HG03571 (cell line): ENCODE results near the gene TMEM54.

ENCODE experiments used
- ATAC-seq: cut with Tn5 transposase; IDR thresholded peaks from one replicate; pipeline ENCODE4 v1.9.1; 2021; ENCODE audit not compliant: unreplicated experiment

Gene TMEM54

DNA sequence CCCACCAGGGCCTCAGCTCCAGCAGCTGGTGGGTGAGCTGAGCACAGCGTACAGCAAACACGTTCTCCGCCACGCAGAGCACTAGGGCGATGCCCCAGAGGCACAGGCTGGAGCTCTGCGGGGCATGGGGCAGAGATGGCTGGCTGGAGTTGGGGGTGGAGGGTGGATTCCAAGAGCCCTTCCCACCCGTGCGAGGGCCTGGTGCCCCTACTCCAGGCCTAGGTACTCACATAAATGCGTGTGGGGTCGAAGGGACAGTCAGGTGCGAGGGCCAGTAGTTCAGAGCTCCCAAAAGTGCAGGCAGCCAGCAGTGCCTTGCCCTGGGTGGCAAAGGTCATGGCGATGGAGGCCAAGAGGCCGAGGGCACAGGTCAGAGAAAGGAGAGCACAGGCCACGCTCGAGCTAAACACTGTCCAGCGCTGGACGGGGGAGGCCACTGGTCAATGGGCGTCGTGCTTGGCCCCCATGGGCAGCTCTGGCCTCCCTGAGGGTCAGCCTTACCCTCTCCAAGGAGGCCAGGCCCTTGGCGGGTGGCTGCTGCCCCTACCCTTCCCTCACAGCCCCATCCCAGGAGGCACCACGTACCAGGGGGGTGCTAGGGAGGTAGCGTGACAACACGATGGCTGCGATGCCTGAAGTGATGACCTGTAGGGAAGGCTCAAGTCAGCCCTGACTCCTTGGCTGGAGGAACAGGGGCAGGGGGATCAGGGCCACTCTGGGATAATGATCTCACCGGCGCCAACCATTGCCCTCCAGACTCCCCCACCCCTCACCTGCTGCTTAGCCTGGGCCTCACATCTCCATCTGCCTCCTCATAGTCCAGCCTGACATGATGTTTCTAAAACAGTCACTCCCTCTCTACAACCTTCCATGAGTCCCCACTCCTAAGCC is 5.6 kb downstream of the TMEM54 start:
- no peak for ATAC-seq

DNA sequence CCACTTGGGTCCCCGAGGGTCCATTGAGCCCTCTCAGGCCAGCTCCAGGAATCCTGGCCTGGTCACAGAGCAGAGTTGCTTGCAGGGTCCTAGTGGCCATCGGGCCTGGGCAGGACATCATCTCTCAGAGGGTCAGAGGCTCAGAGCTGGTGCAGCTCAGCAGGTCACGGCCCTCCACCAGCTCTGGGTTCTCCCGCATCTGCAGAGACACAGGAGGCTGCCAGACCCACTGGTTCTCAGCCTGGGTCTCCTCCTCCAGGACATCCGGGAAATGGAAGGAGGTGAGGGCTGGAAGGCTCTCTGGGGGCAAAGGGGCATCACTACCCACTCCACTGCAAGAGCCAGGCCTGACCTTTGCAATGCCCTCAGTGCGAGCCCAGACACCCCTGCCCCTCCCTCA is 6.5 kb downstream of the TMEM54 start:
- no peak for ATAC-seq

DNA sequence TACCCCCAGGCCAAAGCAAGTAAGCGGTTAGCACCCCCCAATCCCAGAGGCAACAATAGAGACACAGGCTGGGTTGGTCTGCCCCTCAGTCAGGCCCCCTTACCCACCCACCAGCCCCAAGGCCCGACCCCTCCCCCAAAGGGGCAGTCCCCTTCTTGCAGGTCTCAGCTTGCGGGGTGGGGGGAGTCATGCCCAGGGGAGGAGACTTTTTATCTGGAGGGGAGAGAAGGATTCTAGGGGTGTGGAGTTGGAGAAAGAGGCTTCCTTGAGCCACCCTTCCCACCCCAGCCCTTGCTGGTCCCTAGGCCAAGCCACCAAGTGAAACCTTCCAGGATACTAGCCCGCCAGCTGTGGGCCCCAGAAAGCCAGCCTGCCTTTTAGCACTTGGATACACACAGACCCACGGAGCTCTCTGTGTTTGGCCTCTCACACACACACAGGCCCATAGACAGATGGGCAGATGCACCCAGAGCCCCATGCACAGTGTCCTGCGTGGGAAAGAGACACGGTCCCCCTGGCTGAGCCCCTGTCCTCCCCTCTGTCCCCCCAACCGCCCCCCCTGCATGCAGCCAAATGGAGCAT is 7.1 kb downstream of the TMEM54 start:
- no peak for ATAC-seq

DNA sequence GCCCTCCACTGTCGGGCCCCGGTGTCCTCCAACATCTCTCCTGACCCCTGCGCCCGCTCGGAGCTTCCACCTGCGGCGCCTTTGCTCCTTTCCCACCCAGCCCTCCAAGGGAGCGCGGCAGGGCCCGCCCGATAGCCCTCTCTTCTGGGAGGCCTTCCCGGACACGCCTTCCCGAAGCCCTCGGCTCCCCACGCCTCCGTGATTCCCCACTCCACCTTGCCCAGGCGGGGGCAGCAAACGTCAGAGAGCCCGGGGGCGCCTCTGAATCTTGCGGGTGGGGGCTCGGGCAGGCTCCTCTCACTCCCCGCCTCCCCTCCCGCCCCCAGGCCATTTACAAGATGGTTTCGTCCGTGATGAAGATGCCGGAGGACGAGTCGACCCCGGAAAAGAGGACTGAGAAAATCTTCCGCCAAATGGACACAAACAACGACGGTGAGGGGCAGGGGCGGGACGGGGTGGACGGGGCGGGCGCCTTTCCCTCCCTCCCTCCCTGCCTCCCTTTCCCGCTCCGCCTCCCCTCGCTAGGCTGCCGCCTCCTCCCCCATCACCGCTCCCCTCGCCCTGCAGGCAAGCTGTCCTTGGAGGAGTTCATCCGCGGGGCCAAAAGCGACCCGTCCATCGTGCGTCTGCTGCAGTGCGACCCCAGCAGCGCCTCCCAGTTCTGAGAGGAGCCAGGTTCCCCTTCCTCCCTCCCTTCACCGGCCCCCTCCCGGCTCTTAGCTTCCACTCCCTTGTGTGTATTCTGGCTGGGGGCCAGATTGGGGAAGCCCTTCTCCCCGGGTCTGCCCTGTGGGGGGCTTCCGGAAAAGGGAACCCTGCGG is 7.8 kb downstream of the TMEM54 start:
- ATAC-seq: no peak

DNA sequence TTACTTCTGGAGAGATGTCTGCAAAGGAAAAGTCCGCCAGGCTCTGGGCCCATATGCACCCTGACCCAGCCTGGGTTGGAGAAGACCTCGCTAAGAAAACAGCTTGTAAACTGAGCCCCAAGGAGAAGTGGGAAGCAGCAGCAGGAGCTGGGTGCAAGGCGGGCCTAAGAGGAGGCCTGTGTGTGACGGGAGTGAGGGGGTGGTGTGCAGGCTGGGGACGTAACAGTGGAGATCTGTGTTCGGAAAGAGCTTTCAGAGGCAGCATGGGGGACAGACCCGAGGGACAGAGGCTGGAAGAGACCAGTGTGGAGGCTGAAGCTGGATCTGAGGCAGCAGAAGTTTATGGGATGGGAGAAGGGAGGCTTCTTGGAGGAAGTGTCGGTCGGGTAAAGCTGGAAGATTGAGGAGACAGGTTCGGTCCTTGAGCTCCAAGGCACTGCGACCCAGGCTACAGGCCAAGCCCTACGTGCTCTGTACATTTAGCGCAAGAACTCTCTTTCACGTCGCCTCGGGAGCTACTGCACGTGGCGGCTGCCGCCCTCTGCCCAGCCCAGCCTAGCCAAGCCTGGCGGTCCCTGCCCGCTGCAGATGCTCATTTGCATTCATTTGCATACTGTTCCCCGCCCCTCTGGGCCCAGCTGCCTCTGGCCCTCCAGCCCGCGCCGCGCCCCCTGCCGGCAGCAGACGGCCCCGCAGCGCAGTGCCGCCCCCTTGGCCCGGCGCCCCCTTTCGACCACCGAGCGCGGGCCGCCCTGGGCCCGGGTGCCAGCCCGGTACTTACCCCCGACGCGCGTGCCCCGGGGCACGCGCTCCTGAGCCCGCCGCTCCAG is 8.6 kb downstream of the TMEM54 start:
- no peak for ATAC-seq

DNA sequence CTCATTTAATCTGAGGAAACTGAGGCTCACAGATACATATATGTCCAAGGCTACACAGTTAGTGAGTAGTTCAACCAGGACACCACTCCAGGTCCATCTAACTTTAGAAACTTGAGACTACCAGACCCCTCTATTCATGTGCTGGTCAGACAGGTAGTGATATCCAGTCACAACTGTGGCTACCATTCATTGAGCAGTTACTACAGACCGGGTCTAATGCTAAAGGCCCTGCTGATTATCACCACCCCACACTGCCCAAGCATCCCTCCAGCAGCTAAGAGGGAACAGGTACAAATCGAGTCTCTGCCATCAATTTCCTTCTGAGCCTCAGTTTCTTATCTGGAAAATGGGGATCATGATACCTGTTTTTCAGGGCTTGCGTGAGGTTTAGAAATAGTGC is 9.6 kb downstream of the TMEM54 start:
- no peak for ATAC-seq

DNA sequence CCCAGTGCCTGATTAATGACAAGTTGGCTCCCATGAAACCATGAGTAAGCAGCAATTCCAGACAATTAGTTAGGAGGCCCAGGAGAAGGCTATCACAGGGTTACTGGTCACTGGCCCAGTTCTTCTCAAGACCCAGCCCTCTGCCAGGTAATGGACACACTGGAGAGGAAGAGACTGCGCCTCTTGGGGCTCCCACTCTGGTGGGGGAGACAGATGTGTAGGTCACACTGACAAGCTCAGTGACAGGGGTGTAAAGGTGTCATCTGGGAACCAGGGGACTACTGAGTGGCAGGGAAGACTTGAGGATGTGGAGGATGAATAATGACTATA is 10.0 kb downstream of the TMEM54 start:
- ATAC-seq: no peak

DNA sequence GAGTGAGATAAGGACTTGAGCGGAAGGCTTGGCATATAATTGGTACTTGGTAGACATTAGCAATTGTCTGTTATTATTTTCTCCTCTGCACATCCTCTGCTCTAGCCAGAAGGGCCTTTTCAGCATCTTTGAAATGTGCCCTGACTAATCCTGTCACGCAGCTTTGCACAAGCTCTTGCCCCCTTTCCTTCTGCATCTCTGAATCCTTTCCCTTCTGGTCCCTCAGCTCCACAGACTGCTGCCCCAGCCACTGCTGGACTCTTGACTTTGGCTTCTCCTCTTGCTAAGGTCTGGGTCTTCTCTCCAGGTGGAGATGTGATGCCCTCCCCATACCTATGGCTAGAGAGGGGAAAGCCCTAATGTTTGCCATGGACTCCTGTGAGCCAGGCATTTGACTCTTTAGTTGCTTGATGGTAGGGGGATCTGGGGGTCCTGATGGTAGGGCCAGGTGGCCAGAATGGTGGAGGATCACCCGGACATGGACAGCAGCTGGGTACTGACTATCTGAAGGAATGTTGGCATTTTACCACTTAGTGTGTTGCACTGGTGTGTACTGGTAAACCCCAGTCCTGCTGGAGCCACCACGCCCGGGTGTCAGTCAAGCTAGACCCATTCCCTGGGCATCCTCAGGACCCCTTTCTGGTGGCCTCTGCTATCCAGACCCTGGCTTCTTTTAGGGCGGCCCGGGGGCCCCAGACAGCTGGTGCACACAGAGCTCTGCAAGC is 10.5 kb downstream of the TMEM54 start:
- no peak for ATAC-seq

DNA sequence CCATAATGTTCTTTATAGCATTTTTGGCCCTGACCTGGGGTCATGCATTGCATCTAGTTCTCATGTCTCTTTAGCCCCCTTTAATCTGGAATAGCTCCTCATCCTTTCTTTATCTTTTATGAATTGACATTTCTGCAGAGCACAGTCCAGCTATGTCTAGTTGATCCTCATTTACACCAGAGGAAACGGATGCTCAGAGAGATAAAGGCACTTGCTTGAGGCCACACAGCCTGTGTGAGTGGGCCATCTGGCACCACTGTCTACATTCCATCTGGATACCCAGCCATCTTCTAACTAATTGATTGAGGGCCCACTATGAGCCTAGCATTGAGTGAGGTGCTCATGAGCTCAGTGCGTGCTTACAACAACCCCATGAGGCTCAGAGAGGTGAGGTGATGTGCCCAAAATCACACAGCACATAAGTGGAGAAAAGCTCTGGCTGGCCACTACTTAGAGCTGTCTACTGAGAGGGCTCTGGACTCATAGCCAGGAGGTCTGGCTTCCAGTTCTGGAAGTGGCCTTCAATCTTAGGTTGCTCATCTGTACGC is 11.4 kb downstream of the TMEM54 start:
- no peak for ATAC-seq

DNA sequence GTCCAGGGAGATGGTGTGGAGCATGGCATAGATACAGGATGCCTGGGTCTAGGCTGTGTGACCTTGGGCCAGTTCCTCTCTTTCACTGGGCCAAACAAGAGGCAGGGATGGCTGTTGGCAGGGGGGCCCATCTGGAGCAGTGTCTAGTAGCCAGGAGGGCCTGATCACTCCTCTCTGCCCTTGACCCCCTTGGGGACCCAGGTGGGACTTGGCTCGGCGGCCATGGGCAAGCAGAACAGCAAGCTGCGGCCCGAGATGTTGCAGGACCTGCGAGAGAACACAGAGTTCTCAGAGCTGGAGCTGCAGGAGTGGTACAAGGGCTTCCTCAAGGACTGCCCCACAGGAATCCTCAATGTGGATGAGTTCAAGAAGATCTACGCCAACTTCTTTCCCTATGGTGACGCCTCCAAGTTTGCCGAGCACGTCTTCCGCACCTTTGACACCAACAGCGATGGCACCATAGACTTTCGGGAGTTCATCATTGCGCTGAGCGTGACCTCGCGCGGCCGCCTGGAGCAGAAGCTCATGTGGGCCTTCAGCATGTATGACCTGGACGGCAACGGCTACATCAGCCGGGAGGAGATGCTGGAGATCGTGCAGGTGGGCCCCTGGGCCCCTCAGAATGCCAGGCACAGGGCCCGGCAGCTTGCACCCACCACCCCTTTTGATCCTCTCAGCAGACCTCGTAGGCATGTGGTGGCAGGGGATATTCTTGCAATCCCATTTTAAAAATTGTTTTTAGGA is 12.3 kb downstream of the TMEM54 start:
- ATAC-seq: no peak

DNA sequence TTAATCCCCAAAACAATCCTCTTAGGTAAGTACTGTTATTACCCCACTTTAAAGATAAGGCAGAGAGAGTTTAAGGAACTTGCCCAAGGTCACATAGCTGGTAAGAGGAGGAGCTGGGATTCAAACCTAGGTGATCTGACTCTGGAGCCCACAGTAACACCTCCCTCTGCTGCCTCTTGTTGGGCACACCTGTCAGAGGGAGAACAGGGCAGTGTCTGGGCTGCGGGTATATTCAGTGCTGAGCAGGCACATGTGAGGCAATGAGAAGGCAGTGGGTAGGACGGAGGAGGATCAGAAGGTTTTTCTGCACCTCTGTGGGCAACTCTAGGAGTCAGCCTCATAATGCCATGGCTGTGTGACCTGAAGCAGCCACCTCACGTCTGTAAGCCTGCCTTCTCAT is 13.1 kb downstream of the TMEM54 start:
- no peak for ATAC-seq

DNA sequence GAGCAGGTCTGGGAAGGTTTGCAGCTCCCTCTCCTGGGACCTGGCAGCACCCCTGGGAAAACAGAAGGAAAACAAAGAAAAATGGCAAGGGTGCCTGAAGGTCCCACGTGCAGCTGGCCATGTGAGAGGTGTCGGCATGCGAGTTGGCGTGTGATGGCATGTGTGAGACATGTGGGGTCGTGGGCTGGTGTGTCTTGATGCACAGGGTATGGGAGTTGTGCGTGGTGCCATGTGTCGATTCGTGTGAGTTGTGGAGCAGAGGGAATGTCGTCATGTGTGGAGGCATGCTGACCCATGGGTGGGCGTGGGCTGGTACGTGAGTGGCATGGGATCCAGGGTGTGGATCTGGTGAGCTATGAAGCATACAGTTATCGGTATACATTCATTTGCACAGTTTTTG is 13.6 kb downstream of the TMEM54 start:
- ATAC-seq: no peak

DNA sequence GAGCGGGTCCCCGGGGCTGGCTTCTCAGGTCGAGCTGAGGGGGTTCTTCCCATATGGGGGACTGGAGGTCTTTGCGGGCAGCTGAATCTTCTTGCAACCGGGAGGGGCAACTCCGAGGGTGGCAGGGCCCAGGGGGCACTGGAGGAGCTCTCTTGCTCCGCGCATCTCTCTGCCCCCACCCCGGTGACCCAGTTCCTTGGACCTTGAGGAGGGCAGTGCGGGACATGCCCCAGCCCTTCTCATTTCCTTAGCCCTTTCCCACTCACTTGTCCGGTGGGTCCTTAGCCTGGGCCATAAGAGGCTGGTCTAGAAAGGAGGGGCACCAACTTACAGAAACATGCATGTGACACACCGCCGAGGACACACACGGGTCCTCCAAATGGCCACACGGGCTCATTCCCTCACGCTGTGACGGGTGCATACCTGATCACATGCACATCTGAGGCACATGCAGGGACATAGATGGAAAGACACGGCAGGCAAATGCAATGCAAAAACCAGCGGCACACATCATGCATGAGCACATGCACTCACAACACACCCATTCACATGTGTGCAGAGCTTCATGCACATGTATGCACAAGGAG is 14.3 kb downstream of the TMEM54 start:
- no peak for ATAC-seq

DNA sequence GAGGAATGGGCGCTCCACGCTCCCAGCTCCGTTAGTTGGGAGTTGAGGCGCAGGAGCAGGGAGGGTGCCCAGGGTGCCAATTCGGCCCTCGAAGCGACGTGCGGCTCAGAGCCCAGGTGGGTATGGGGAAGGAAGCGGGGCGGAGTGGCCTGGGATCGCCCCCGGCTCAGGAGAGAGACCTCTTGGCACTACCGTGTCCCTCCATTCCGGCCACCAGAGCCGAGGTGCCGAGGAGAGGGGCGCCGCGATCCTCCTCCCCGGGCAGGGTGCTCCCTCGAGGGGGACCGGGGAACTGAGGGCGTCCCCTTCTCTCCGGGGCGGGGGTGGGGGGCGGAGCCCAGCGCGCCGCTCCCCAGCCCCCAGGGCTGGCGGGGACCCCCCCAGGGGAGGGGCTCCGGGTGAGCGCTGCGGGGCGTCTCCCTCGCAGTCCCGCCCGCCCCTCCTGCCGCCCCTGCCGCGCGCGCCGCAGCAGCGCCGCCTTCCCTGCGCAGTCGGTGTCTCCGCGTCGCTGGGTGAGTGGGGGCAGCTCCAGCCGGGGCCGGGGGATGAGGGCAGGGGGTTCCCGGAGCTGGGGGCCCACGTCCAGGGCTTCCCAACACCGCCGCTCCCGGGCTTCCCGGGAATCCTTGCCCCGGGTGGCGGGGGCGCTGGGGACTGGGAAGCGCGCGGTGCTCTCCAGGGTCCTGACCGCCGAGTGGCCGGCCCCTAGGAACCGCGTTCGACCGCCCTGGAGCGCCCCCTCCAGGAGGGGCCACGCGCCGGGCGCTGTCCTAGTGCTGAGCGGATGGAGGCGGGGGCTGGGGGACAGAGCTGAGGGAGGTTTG is 15.0 kb downstream of the TMEM54 start, which contains the start of gene HPCA:
Gene HPCA, plus strand, starts transcription at position 488 of the 824 bp plus-strand sequence. CDS start 2,408 bp downstream, outside the sequence.
- no peak for ATAC-seq

DNA sequence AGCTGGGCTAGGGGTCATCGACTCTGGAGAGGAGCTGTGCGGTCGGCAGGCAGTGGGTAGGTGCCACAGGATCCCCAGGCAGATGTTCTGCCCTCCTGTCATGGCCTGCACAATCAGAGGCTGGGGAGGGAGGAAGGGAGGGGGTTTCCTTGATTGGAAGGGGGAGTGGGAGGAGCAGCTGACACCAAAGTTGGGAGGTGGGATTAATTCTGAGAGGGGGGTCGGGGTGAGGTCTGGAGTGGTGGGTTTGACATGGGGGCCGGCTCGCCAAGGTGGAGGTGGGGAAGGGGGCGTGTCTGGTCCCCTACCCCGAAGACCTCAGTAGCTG is 15.5 kb downstream of the TMEM54 start:
- ATAC-seq: no peak

DNA sequence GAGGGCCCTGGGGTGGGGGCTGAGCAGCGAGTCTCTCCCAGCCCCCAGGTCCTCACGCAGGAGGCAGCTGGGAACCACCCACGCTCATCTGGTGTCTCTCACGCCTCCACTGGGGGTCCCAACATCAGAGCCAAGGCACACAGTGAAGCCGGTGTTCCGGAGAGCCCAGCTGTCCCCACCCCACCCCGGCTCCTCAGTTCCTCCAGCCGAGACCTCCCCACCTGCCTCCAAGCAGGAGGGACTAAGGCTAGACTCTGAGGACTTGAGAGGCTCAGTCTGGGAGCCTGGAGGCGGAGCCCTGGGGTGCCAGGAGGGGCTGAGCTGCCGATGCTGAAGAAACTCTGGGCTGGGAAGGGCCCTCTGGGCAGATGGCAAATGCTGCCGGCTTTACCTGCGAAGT is 16.5 kb downstream of the TMEM54 start:
- no peak for ATAC-seq

DNA sequence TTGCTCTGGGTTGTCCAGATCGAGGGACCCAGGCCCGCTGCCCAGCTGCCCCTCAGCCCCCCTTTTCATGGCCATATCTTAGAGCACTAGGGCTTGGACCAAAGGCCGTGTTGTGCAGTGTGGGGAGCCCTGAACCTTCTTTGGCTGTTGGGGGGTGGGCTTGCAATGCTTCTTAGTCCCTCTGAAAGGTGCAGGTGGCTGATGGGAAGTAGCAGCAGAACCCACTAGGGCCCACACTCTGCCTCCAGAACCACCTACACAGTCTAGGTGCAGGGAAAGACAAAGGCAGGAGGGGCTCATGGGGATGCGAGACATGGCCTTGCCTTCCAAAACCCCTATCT is 17.2 kb downstream of the TMEM54 start:
- ATAC-seq: no peak

DNA sequence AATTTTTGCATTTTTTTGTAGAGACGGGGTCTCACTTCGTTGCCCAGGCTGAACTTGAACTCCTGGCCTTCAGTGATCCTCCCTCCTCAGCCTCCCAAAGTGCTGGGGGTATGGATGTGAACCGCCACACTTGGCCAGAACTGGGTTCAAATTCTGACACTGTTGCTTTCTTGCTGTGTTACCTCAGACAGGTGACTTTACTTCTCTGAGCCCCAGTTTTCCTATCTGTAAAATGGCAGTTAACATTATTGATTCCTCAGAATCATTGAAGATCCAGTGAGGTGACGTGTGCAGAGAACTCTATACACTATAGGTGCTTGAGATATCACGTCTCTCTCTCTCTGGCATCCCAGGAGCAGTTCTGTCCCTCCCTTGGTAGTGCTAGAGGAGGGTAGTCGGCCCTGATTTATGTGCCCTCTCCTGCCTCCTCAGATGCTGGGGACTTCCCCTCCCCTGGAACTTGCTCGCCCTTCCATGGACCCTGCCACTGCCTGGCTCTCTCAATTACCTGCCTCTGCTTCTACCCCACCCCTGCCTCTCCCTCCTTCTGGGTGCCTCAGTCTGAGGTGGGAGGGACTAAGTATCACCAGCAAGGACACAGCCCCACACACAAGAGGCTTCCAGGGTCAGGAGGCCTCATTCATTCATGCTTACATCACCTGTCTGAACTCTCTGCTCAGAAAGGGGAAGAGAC is 17.7 kb downstream of the TMEM54 start:
- no peak for ATAC-seq
